Measurements from ENCODE around the gene ADAMTS8. TPM values are rescaled to one million over a fixed set of nuclear protein-coding genes. Genes with fewer than 3 reads are reported as not detected.

ADAMTS8 gene
- polyA plus RNA-seq, 1 of the 3 experiments (the other 2 are of a cell fraction), result not detected

GRCh38 chr11:130458410-130458729 is 30.0 kb upstream of the ADAMTS8 start:
- no peak overlapping the region for H3K4me3 ChIP-seq (ENCODE audit: low read depth in 2 of 2, low read length in 1 of 2)
- H3K4me2 ChIP-seq, result no peak overlapping the region
- POLR2A ChIA-PET, result no interaction called here
- no peak overlapping the region for H2AFZ ChIP-seq (ENCODE audit: low read depth)
- no peaks in the 10 kb centered on the region for H3K9me3 ChIP-seq
- 79% methylated on average over 4 of the region's 4 CpGs for WGBS (ENCODE audit: low lambda C conversion rate)
- no peak overlapping the region for H3K27ac ChIP-seq (ENCODE audit: low read depth in 2 of 2, low read length in 1 of 2)
- H3K4me1 ChIP-seq (ENCODE audit: control insufficient read depth in 1 of 2, insufficient read depth in 2 of 2, low read depth in 1 of 2, low read length in 1 of 2), result 0 out of 4 replicates have a peak, but pooled peaks cover 0 to 8% of the 10 kb centered on the region in 2 experiments
- no peak overlapping the region for H3K9ac ChIP-seq
- TF ChIP-seq ELF1 (IDR thresholded peaks at IDR 0.05), result no peak
- no peaks in the 10 kb centered on the region; the same call in 1 of the 2 replicates for H3K79me2 ChIP-seq (ENCODE audit: insufficient read depth)
- no peaks in the 10 kb centered on the region for H4K20me1 ChIP-seq (ENCODE audit: insufficient read depth)
- DNase-seq, result no peak
- no peaks in the 10 kb centered on the region for H3K27me3 ChIP-seq (ENCODE audit: insufficient read depth)
- no peaks in the 10 kb centered on the region for H3F3A ChIP-seq (replicated peaks; ENCODE audit: insufficient read depth)
- CTCF ChIA-PET, result no interaction called here
- H3K9me2 ChIP-seq, result no peaks in the 10 kb centered on the region
- H3K36me3 ChIP-seq (replicated peaks in 1 of 2; ENCODE audit: control insufficient read depth in 1 of 2, insufficient read depth in 2 of 2, low read length in 1 of 2), result no peaks in the 10 kb centered on the region

DNA sequence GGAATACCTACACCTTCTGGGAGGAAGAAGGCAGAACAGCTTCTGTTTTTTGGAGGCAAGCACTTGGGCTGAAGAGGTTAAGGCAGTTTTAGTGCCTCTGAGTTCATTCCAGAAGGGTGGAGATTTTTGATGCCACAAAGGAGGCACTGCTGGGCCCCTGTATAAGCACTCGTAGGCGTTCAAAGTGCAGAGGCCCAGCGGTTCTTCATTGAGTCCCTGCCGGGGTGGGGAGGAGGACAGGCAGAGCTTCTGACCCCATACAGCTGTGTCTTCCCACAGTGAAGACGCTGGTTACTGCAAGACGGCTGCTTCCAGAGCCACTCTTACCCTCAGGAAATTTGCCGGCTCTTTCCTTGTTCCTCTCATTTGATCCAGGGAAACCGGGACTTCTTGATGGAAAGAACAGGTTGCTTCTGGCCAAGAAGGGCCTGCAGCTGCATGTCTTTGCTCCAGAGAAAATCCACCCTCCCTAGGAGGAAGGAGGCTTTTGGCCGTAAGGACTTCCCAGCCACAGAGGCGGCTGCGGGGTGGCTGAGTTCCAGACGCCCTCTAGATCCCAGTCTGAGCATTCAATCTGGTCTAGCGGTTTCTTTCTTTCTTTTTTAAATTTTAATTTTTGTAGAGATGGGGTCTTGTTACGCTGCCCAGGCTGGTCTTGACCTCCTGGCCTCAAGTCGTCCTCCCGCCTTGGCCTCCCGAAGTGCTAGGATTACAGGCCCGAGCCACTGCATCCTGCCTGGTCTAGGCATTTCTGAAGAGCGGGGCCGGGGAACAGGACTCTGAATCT is 29.4 kb upstream of the ADAMTS8 start:
- H3K4me2 ChIP-seq, result no peak overlapping the region
- no peak overlapping the region for H3K4me3 ChIP-seq (ENCODE audit: low read depth in 2 of 2, low read length in 1 of 2)
- no peak overlapping the region for H2AFZ ChIP-seq (ENCODE audit: low read depth)
- POLR2A ChIA-PET, result interaction anchor here (0.6 kb wide), 1 partner anchor 367 kb away, joined by 3 read pairs; no protein-coding TSS in a partner anchor
- no peaks in the 10 kb centered on the region for H3K9me3 ChIP-seq
- no peaks in the 10 kb centered on the region for H4K20me1 ChIP-seq (ENCODE audit: insufficient read depth)
- no peak for DNase-seq
- no peaks in the 10 kb centered on the region for H3K27me3 ChIP-seq (ENCODE audit: insufficient read depth)
- no peaks in the 10 kb centered on the region for H3K36me3 ChIP-seq (replicated peaks in 1 of 2; ENCODE audit: control insufficient read depth in 1 of 2, insufficient read depth in 2 of 2, low read length in 1 of 2)
- TF ChIP-seq GABPA (IDR thresholded peaks at IDR 0.05; ENCODE audit: low read depth), result no peak
- no peak for TF ChIP-seq TEAD4 (IDR thresholded peaks at IDR 0.05; ENCODE audit: borderline replicate concordance, insufficient read depth)
- no peak for TF ChIP-seq TCF12 (IDR thresholded peaks at IDR 0.05)
- TF ChIP-seq RCOR1 (IDR thresholded peaks at IDR 0.05; ENCODE audit: low read length), result no peak
- no peak for TF ChIP-seq EZH2phosphoT487 (IDR thresholded peaks at IDR 0.05; ENCODE audit: borderline replicate concordance, low read depth)
- TF ChIP-seq RAD21 (IDR thresholded peaks at IDR 0.05; ENCODE audit: low read length), result no peak
- no peak for TF ChIP-seq POLR2AphosphoS5 (IDR thresholded peaks at IDR 0.05; ENCODE audit: low read depth, low read length)
- TF ChIP-seq SIN3A (IDR thresholded peaks at IDR 0.05; ENCODE audit: borderline replicate concordance, low read depth, low read length), result no peak
- TF ChIP-seq FOXM1 (IDR thresholded peaks at IDR 0.05; ENCODE audit: low read depth), result no peak
- TF ChIP-seq EP300 (IDR thresholded peaks at IDR 0.05; ENCODE audit: borderline replicate concordance in 1 of 2, low read depth in 1 of 2, low read length in 1 of 2), result no peak
- TF ChIP-seq, protein P1, sequence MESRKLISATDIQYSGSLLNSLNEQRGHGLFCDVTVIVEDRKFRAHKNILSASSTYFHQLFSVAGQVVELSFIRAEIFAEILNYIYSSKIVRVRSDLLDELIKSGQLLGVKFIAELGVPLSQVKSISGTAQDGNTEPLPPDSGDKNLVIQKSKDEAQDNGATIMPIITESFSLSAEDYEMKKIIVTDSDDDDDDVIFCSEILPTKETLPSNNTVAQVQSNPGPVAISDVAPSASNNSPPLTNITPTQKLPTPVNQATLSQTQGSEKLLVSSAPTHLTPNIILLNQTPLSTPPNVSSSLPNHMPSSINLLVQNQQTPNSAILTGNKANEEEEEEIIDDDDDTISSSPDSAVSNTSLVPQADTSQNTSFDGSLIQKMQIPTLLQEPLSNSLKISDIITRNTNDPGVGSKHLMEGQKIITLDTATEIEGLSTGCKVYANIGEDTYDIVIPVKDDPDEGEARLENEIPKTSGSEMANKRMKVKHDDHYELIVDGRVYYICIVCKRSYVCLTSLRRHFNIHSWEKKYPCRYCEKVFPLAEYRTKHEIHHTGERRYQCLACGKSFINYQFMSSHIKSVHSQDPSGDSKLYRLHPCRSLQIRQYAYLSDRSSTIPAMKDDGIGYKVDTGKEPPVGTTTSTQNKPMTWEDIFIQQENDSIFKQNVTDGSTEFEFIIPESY (IDR thresholded peaks at IDR 0.05; ENCODE audit: borderline replicate concordance, low read depth), result no peak
- no peak for TF ChIP-seq ELF1 (IDR thresholded peaks at IDR 0.05)
- no peak for TF ChIP-seq REST (IDR thresholded peaks at IDR 0.05; ENCODE audit: low read depth, low read length)
- TF ChIP-seq CHD2 (IDR thresholded peaks at IDR 0.05; ENCODE audit: low read length, partially characterized antibody), result no peak
- 0 out of 4 replicates have a peak, but pooled peaks cover 0 to 8% of the 10 kb centered on the region in 2 experiments for H3K4me1 ChIP-seq (ENCODE audit: control insufficient read depth in 1 of 2, insufficient read depth in 2 of 2, low read depth in 1 of 2, low read length in 1 of 2)
- CTCF ChIA-PET, result interaction anchor here (1.7 to 2.8 kb wide), 2 partner anchors 23 to 404 kb away, joined by 6 to 15 read pairs; no protein-coding TSS in a partner anchor
- H3K79me2 ChIP-seq (ENCODE audit: insufficient read depth), result no peaks in the 10 kb centered on the region; the same call in 1 of the 2 replicates
- no peak overlapping the region for H3K27ac ChIP-seq (ENCODE audit: low read depth in 2 of 2, low read length in 1 of 2)
- H3F3A ChIP-seq (replicated peaks; ENCODE audit: insufficient read depth), result no peaks in the 10 kb centered on the region
- WGBS (ENCODE audit: low lambda C conversion rate), result 91% methylated on average over 14 of the region's 20 CpGs
- no peak overlapping the region for H3K9ac ChIP-seq
- H3K9me2 ChIP-seq, result no peaks in the 10 kb centered on the region
